ENCODE data around the gene SPINT2.

DNA sequence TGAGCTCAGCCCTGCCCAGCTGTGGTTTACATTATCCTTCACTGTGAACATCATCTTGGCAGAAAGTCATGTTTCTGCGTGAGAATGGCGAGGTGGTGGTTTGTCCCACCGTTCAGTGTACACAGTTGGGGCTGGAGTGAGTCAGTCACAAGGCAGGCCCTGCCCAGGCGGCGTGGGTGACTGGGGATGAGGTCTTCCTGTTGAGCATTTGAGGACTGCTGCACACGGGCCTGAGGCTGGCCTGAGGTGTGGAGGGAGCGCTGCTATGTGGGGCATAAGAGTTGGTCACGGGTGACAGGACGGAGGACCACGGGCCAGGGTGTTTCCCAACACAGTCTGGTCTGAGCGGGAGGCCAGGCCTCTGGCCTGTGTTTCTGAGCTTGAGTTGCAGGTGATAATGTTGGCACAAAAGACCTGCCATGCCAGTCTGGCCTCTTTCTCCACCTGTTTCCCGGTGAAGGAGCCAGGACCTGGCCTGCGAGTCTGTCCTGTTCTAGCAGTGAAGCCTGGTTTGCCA lies 26.3 kb downstream of the SPINT2 start:
- TF ChIP-seq, protein P1, sequence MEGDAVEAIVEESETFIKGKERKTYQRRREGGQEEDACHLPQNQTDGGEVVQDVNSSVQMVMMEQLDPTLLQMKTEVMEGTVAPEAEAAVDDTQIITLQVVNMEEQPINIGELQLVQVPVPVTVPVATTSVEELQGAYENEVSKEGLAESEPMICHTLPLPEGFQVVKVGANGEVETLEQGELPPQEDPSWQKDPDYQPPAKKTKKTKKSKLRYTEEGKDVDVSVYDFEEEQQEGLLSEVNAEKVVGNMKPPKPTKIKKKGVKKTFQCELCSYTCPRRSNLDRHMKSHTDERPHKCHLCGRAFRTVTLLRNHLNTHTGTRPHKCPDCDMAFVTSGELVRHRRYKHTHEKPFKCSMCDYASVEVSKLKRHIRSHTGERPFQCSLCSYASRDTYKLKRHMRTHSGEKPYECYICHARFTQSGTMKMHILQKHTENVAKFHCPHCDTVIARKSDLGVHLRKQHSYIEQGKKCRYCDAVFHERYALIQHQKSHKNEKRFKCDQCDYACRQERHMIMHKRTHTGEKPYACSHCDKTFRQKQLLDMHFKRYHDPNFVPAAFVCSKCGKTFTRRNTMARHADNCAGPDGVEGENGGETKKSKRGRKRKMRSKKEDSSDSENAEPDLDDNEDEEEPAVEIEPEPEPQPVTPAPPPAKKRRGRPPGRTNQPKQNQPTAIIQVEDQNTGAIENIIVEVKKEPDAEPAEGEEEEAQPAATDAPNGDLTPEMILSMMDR (IDR thresholded peaks at IDR 0.05): no peak
- TF ChIP-seq EZH2phosphoT487 (IDR thresholded peaks at IDR 0.05) (no peak), EZH2 (IDR thresholded peaks at IDR 0.05) (no peak)
